Ovary (tissue), 3 donors: ENCODE measurements around the gene LIAS.
"Not testable (repeated sequence)": the region's sequence is repeated elsewhere in the genome, so short reads cannot be mapped to it uniquely, and the experiment has no call there.

Experiments
- EP300 ChIP-seq: sonication (generic); formaldehyde crosslinking; IDR thresholded peaks from one replicate; pipeline ENCODE4 v1.6.1; 2017; ENCODE audit warnings: antibody characterized with exemption
- POLR2A ChIP-seq: fragments of 450-650 bp; IDR thresholded peaks from one replicate; pipeline ENCODE4 v1.6.1; 2017; ENCODE audit warnings: antibody characterized with exemption, mild to moderate bottlenecking, moderate library complexity
- TF ChIP-seq, protein P1 (sequence below), 3 donors: fragments of 450-650 bp in 2 of 3; fragments of 200-600 bp in 1 of 3; IDR thresholded peaks; one replicate each; pipeline versions ENCODE4 v1.5.1 to v1.8.0; 2016 to 2022; ENCODE audit warnings: antibody characterized with exemption in 3 of 3, mild to moderate bottlenecking in 1 of 3
- donor health status: DM: no; HTN: no; CAD: no.

DNA sequence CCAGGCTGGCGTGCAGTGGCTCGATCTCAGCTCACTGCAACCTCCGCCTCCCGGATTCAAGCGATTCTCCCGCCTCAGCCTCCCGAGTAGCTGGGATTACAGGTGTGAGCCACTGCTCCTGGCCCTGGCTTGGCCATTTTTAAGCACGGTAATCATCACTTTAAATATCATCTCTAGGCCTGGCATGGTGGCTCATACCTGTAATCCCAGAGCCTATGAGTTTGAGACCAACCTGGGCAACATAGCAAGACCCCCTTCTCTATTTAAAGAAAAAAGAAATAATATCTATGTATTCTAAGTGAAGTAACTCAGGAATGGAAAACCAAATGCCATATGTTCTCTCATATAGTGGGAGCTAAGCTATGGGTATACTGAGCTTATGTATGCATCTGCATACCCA lies 47.3 kb upstream of the LIAS start:
- not testable (repeated sequence) for TF ChIP-seq EP300, POLR2A
- TF ChIP-seq, protein P1, sequence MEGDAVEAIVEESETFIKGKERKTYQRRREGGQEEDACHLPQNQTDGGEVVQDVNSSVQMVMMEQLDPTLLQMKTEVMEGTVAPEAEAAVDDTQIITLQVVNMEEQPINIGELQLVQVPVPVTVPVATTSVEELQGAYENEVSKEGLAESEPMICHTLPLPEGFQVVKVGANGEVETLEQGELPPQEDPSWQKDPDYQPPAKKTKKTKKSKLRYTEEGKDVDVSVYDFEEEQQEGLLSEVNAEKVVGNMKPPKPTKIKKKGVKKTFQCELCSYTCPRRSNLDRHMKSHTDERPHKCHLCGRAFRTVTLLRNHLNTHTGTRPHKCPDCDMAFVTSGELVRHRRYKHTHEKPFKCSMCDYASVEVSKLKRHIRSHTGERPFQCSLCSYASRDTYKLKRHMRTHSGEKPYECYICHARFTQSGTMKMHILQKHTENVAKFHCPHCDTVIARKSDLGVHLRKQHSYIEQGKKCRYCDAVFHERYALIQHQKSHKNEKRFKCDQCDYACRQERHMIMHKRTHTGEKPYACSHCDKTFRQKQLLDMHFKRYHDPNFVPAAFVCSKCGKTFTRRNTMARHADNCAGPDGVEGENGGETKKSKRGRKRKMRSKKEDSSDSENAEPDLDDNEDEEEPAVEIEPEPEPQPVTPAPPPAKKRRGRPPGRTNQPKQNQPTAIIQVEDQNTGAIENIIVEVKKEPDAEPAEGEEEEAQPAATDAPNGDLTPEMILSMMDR (IDR thresholded peaks at IDR 0.05) = not testable (repeated sequence)
